Gastrocnemius medialis (tissue), 4 donors: ENCODE measurements around the gene TTLL12. TPM values are rescaled to one million over a fixed set of nuclear protein-coding genes. Genes with fewer than 3 reads are reported as not detected.
"Not testable (repeated sequence)": the region's sequence is repeated elsewhere in the genome, so short reads cannot be mapped to it uniquely, and the experiment has no call there.

ENCODE experiments used
- ATAC-seq, 2 donors: fragments of 150-250 bp; one replicate each; pipeline ENCODE4 v1.9.1; 2016
- DNase-seq, 2 donors: peaks; one replicate each; pipeline ENCODE4 v3.0.0-alpha.2; 2019
- H3K27ac ChIP-seq, 4 donors: fragments of 200-600 bp; sonication (generic); 1 replicate in 1 of 4; 2 replicates in 3 of 4; pipeline ENCODE4 v1.5.1; 2016 to 2018; ENCODE audit warnings: mild to moderate bottlenecking in 2 of 4, moderate library complexity in 1 of 4
- H3K27me3 ChIP-seq, 3 donors: fragments of 200-600 bp; sonication (generic) in 2 of 3; 1 replicate in 1 of 3; 2 replicates in 2 of 3; pipeline versions ENCODE4 v1.5.1 to v1.6.0; 2016 to 2019; ENCODE audit warnings: mild to moderate bottlenecking in 1 of 3, moderate library complexity in 1 of 3
- H3K36me3 ChIP-seq, 2 donors: fragments of 200-600 bp; sonication (generic) in 1 of 2; one replicate each; pipeline ENCODE4 v1.5.1; 2017 to 2018
- H3K4me1 ChIP-seq, 2 donors: fragments of 200-600 bp; sonication (generic) in 1 of 2; one replicate each; pipeline ENCODE4 v1.5.1; 2016 to 2017; ENCODE audit warnings: mild to moderate bottlenecking in 2 of 2
- H3K4me3 ChIP-seq, 4 donors: fragments of 200-600 bp; sonication (generic) in 3 of 4; 1 replicate in 1 of 4; 2 replicates in 3 of 4; pipeline ENCODE4 v1.5.1; 2016 to 2019; ENCODE audit warnings: mild to moderate bottlenecking in 2 of 4
- H3K9me3 ChIP-seq, 3 donors: fragments of 200-600 bp; sonication (generic) in 2 of 3; 1 replicate in 1 of 3; 2 replicates in 2 of 3; pipeline ENCODE4 v1.5.1; 2016 to 2019
- CTCF ChIP-seq, 5 experiments: fragments of 450-650 bp in 3 of 5; fragments of 200-600 bp in 2 of 5; sonication (generic) in 2 of 5; IDR thresholded peaks in 4 of 5; conservative IDR thresholded peaks in 1 of 5; 1 replicate in 4 of 5; 2 replicates in 1 of 5; pipeline ENCODE4 v1.5.1; 2016 to 2019; ENCODE audit warnings: antibody characterized with exemption in 5 of 5, mild to moderate bottlenecking in 3 of 5, moderate library complexity in 3 of 5
- POLR2A ChIP-seq, 2 donors: fragments of 450-650 bp; IDR thresholded peaks; one replicate each; pipeline ENCODE4 v1.6.1; 2017; ENCODE audit warnings: antibody characterized with exemption in 2 of 2, mild to moderate bottlenecking in 2 of 2, moderate library complexity in 2 of 2
- in situ Hi-C, 4 donors: fragments of 200-750 bp; cut with MboI; loops; one replicate each; pipeline versions ENCODE4 v1.15.0 to v1.8.0; 2017; ENCODE audit warnings: low sequenced_read_pairs in 4 of 4
- intact Hi-C: fragments of 100-400 bp; cut with DNase I; formaldehyde crosslinking; loops from one replicate; pipeline ENCODE4 v1.15.1; 2023; ENCODE audit warnings: low total_unique reads
- total RNA-seq, 4 donors: library from RNA; depleted of rRNA; stranded (reverse); fragments of >200 nt; gene quantifications; one replicate each; pipeline versions ENCODE4 v1.1.0 to v1.2.3, GENCODE V29; 2016

TTLL12 gene
- total RNA-seq, 4 donors from 2014 or later = 13.7 to 41.8 (median 19.6) TPM

- peak in 1 of 2 donors; percentile 2 for ATAC-seq
- no peak for DNase-seq
- Histone ChIP-seq H3K27ac (peak overlapping the region; percentile 74 to 85 (median 81)), H3K4me1 (peaks cover 13 to 25% of the 10 kb centered on the region in 2 donors), H3K9me3 (no peaks in the 10 kb centered on the region), H3K27me3 (no peaks in the 10 kb centered on the region), H3K4me3 (peak overlapping the region; percentile 73 to 87 (median 79)), H3K36me3 (no peaks in the 10 kb centered on the region)
- TF ChIP-seq POLR2A (IDR thresholded peaks at IDR 0.05) (no peak), CTCF (IDR thresholded peaks at IDR 0.05 in 4 of 5, conservative IDR thresholded peaks at IDR 0.05 in 1 of 5) (no peak)
- intact Hi-C loops (loop anchor here (1.0 kb wide), 1 partner anchor 7 kb away; the partner anchor contains the start of gene MCAT), in situ Hi-C loops (no loop called here)
Measured at GRCh38 chr22:43150731-43151206, 36.2 kb downstream of the TTLL12 start.

- Histone ChIP-seq H3K27ac (no peak overlapping the region), H3K36me3 (no peaks in the 10 kb centered on the region), H3K4me1 (peaks cover 17 to 20% of the 10 kb centered on the region in 2 donors), H3K27me3 (no peaks in the 10 kb centered on the region), H3K4me3 (no peak overlapping the region), H3K9me3 (no peaks in the 10 kb centered on the region)
- DNase-seq (no peak), ATAC-seq (no peak)
- TF ChIP-seq CTCF (IDR thresholded peaks at IDR 0.05 in 4 of 5, conservative IDR thresholded peaks at IDR 0.05 in 1 of 5) (no peak), POLR2A (IDR thresholded peaks at IDR 0.05) (no peak)
- in situ Hi-C loops (no loop called here), intact Hi-C loops (loop anchor here (10.0 kb wide), 1 partner anchor 666 kb away; the partner anchor contains the start of gene EFCAB6)
Measured at GRCh38 chr22:43148581-43148980, 38.4 kb downstream of the TTLL12 start.

GRCh38 chr22:43147821-43148220, 39.1 kb downstream of the TTLL12 start:
- intact Hi-C loops = loop anchor here (10.0 kb wide), 1 partner anchor 667 kb away; the partner anchor contains the start of gene EFCAB6
- Histone ChIP-seq H3K4me3 (no peak overlapping the region), H3K36me3 (no peaks in the 10 kb centered on the region), H3K9me3 (no peaks in the 10 kb centered on the region), H3K4me1 (peaks cover 17 to 18% of the 10 kb centered on the region in 2 donors), H3K27me3 (no peaks in the 10 kb centered on the region), H3K27ac (no peak overlapping the region)
- no peak for TF ChIP-seq CTCF (IDR thresholded peaks at IDR 0.05 in 4 of 5, conservative IDR thresholded peaks at IDR 0.05 in 1 of 5)
- TF ChIP-seq POLR2A (IDR thresholded peaks at IDR 0.05) = no peak
- no peak for DNase-seq
- no peak for ATAC-seq
- in situ Hi-C loops = no loop called here

GRCh38 chr22:43146332-43146731, 40.6 kb downstream of the TTLL12 start:
- H3K36me3 ChIP-seq, H3K27ac ChIP-seq, DNase-seq, H3K27me3 ChIP-seq, in situ Hi-C loops, ATAC-seq, H3K9me3 ChIP-seq, H3K4me3 ChIP-seq: not testable (repeated sequence)
- peaks cover 14 to 17% of the 10 kb centered on the region in 2 donors for H3K4me1 ChIP-seq
- intact Hi-C loops = loop anchor here (10.0 kb wide), 1 partner anchor 668 kb away; the partner anchor contains the start of gene EFCAB6

- ATAC-seq, in situ Hi-C loops, H3K27me3 ChIP-seq, H3K4me3 ChIP-seq, H3K36me3 ChIP-seq, H3K9me3 ChIP-seq, H3K27ac ChIP-seq, DNase-seq: not testable (repeated sequence)
- peaks cover 9 to 17% of the 10 kb centered on the region in 2 donors for H3K4me1 ChIP-seq
- intact Hi-C loops = loop anchor here (10.0 kb wide), 1 partner anchor 669 kb away; the partner anchor contains the start of gene EFCAB6
Measured at GRCh38 chr22:43145371-43145770, 41.6 kb downstream of the TTLL12 start.
